ENCODE results near the gene LRMDA.
"Not testable (repeated sequence)": the region's sequence is repeated elsewhere in the genome, so short reads cannot be mapped to it uniquely, and the experiment has no call there.

Gene LRMDA

DNA sequence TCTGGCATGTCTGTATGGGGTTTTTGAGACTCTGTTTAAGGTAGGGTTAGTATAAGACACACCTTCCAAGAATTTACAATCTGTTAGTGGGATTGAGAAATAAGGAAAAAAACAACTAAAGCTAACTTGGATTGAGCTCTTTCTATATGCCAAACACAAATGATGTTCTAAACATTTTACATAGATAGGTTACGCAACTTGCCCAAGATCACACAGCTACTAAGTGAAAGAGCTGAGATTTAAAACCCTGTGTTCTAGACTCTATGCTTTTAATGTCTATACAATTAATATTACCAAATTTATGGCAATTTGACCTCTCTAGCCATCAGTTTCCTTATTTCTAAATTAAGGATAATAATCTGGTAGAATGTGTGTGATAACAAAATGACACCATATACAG is 1056.2 kb downstream of the LRMDA start:
- no peak for DNase-seq

- no peak for DNase-seq
Observed at GRCh38 chr10:76488602-76489001, 1057.2 kb downstream of the LRMDA start.

DNA sequence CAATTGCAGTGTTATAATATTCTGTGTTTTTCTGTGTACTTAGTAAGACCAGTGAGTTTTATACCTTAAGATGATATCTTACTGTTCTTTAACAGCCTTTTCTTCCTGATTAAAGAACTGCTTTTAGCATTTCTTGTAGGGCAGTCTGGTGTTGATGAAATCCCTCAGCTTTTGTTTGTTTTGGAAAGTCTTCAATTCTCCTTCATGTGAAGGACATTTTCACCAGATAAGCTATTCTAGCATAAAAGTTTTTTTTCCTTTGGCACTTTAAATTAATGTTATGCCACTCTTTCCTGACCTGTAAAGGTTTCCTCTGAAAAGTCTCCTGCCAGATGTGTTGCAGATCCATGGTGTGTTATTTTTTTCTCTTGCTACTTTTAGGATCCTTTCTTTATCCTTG is 1059.8 kb downstream of the LRMDA start:
- no peak for DNase-seq

DNA sequence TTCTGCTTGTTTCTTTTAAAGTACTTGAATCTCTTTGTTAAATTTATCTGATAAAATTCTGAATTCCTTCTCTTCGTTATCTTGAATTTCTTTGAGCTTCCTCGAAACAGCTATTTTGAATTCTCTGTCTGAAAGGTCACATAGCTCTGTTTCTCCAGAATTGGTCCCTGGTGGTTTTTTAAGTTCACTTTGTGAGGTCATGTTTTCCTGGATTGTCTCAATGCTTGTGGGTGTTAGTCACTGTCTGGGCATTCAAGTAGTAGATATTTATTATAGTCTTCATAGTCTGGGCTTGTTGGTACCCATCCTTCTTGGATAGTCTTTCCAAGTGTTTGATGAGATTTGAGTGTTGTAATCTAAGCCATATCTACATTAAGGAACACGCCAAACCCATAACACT is 1060.6 kb downstream of the LRMDA start:
- no peak for DNase-seq

GRCh38 chr10:76492678-76493472 is 1061.5 kb downstream of the LRMDA start:
- no peak for DNase-seq

DNA sequence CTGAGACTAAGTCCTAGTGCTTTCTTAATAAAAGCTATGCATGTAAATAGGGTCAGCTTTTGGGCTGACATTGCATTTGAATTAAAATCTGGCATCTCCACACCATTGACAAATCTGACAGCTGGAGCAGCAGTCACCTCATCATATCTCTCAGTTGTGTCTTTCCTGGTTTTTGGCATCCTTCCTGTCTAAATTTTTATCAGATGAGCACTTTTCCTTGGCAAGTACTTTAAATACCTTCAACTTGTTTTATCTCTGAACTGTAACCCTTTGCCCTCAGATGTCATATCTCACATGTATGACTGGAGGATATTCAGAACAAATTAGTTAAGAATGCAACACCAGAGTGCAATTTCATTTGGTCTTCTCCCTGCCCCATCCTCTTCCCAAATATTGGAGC is 1066.2 kb downstream of the LRMDA start:
- no peak for DNase-seq

DNA sequence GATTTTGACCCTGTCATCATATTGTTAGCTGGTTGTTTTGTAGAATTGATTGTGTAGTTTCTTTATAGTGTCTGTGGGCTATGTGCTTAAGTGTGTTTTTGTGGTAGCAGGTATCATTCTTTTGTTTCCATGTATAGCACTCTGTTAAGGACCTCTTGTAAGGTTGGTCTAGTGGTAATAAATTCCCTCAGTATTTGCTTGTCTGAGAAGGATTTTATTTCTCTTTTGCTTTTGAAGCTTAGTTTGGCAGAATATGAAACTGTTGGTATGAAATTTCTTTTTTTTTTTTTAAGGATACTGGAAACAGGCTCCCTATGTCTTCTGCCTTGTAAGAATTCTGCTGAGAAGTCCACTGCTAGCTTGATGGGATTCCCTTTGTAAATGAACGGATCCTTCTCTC is 1073.4 kb downstream of the LRMDA start:
- no peak for DNase-seq

DNA sequence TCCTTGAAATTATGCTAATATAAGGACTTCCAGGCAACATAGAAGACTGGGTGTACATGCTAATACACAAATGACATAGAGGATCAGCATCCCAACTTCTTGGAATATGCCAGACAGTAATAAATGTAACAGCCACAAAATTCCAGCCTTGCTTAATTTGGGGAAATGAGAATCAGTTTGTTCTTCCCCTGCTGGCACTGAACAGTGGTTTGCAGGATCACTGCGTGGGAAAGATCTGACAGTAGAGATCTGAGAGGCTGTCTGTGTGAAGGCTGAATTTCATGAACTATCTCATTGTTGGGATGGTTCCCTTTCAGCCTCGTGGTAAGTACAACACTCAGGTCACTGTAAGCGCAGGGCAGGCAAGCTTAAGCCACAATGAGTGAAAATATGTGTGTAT is 1078.0 kb downstream of the LRMDA start:
- DNase-seq: no peak

DNA sequence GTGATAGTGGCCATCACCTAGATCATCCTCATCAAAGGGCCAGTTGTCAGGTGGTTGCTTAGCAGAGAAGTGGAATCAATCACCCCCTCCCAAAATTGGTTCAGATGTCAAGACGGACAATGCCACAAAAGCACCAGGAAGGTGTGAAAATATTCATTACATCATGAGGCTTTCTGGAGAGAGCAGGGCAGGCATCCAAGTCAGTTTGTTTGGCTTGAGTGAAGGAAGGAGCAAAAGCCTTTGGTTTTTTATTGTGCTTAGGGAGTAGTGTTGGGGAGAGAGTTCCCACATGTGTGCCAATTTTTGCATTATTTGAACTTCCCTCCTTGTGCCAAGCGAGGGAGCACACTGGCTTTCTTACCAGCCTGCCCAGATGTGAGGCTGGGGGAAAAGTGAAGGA is 1082.9 kb downstream of the LRMDA start:
- DNase-seq: no peak

GRCh38 chr10:76514869-76515268 is 1083.4 kb downstream of the LRMDA start:
- no peak for DNase-seq

- no peak for DNase-seq
Observed at GRCh38 chr10:76522547-76522946, 1091.1 kb downstream of the LRMDA start.

DNA sequence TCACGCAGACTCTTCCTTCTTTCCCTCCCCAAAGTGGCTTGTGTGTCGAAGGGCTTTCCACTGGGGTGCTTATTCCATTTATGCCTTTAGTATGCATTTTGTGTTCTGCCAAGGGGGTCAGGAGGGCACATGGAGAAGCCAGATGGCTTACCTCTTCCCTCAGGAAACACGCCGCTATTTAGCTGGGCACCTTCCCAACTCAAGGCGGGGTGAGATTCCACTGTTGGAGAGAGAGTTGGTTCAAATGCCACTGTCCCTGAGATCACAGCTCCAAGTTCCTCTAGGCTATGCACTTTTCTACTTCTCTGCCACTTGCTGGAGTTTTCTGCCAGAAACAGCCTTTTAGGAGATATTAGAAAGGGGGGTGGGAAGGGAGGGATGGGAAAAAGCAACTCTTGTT is 1091.8 kb downstream of the LRMDA start:
- DNase-seq: no peak

DNA sequence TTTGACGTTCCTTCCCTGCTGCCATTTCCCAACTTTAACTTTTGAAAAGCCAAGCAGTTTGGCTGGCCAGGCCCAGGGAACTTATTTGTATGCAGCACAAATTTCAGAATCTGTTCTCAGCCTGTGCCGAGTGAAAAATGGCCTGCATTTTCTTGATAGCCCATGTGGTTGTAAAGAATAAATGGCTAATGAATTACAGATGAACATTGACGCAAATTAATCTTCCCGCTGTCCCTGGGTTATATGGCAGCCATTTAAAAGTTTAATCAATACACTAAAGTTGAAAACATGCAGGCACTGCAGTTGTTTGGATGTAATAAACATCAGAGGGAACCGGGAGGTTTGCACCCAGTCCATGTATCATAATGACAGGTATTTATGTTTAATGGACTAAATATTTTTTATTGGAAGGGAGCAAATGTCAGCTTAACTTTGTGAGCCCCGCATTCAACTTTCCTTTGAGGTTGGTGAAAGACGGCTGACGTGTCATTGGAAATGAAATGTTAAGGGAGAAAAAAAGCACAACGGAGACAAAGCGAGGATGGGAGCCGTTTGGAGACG is 1092.4 kb downstream of the LRMDA start:
- no peak for DNase-seq

- not testable (repeated sequence) for DNase-seq
Observed at GRCh38 chr10:76526833-76527232, 1095.4 kb downstream of the LRMDA start.

- no peak for DNase-seq
Observed at GRCh38 chr10:76540331-76540730, 1108.9 kb downstream of the LRMDA start.

DNA sequence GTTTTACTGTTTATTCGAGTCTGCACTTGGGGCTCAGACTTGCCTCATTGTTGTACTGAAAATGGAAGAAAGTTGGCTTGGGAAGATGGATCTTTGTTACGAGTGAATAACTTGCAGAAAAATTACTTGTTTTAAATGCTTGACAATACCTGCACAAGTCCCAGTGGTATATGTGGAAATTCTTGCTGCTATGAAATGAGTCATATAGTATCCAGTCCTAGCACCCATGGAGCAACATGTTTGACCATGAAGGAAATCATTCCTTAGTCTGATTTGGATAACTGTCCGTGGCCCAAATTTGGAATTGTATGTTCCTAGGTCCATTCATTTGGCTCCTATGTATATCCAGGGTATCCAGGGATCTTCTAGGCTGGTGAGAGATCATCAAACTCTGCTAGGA is 1109.4 kb downstream of the LRMDA start:
- DNase-seq: no peak

DNA sequence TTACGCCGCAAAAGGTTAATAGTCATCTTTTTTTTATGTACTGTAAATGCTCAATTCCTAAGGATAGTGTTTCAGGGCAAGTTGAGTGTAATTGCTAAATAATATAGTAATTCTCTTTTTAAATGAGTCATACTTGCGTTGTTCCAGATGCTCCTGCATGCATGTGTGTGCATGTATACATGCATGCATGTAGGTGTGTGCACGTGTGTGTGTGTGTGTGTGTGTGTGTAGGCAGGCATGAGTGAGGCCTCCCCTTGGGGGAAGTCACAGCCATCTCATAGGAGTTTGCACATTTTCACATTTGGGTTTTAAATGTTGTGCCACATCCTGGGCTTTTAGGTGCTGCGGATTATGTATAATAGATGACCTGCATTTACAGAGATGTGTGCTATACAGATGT is 1110.4 kb downstream of the LRMDA start:
- no peak for DNase-seq

DNA sequence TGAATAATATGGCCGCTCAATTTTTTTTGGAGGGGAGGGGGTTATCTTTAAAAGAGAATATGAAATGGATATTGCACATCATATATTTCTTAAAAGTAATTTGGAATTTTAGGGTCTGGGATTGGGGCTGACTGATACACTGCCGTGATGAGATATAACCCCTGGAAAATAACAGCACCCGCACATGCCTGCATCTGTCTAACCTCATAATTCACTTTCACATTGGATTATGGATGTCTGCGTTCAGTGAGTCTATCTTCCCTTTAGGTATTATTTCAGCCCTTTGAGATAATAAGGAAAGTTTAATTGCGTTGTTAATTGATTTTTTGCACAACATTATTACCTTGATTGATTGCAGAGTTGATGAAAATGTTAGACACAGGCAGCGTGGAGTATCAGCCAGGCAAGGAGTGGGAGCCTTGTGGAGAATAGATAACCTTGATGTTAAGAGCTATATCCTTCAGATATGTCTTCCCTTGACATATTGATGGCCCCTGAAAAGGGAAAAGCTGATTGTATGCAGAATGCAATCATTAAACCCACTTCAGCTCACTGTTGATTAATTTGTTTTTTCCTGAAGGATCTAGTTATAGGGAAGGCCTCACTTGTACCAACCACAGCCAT is 1111.0 kb downstream of the LRMDA start:
- DNase-seq: no peak

- DNase-seq: no peak
Observed at GRCh38 chr10:76543655-76544054, 1112.2 kb downstream of the LRMDA start.

GRCh38 chr10:76544789-76545188 is 1113.4 kb downstream of the LRMDA start:
- DNase-seq: no peak

DNA sequence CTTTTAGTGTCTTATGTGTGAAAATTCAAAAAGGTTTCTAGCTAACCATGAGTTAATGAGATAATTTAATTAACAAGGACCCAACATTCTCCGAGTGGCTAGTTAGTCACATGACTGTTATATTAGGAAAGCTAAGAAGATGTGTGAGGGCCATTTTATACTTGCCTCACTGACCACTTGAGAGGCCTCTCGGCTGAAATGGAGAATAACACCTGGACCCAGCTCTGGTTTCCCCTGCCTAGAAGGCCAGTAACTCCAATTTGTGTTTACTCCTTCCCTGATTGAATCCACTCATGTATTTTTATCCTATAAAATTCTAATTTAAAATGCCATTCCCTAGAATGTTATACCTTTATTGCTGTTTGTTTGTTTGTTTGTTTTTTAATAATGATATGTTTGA is 1115.0 kb downstream of the LRMDA start:
- no peak for DNase-seq

DNA sequence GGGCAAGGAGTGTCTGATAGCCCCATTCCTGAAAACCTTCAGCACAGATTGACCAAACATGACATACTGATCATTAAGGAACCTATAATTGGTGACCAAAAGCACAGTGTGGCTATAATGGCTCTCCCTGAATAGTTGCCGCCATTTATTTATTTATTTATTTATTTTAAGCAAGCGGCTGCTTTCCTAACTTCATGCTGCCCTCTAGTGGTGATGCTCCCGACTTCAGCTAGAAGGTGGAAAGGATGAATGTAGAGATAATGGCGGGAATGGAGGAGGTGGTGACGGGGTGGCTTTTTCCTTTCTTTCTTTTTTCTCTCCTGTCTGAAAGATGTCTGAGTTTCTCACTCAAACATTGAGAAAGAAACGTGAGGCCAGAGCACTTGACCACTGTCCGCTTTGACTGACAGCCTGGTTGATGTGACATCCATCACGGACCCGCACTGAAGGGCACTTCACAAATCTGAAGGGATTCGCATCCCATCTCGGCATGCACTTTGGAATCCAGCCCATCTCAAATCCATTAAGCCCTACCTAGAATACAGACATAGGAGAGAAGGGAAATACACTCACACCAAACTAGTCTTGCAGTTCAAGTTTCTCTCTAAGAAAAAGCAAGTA is 1116.0 kb downstream of the LRMDA start:
- peak; percentile 65 for DNase-seq

DNA sequence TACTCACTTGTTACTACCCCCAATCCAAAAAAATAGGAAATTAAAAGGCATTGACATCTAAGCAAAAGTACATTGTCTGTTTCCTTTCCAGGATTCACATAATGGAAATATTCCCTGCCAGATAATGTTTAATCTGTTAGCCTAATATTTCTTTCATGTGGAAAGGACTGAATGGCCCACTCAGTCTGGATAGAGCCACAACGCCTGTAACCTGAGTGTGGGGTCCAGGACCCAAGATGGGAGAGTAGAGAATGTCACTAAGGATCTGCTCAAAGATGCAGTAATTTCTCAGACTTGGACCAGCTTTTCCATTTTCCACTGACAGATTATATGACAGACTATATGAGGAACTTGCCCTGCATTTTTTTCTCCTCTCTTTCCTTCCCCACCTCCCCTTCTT is 1117.3 kb downstream of the LRMDA start:
- DNase-seq: no peak

DNA sequence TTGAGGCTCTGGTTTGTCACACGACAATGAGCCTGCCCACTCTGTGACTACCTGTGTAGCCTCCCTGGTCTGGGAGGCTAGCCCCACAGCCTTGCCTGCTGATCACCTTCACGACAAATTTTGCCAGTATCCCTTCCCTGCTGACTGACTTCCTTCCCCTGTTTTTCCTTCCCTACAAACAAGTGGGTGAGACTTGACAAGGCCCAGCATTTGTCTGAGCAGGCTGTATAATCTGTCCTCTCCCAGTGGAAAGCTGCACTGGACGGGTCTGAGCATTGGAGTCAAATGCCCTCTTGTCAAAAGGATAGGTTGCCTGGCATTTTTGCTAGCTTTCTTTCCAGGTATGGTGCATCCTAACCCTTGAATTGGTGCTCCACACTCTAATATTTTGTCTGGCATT is 1117.7 kb downstream of the LRMDA start:
- DNase-seq: no peak

Data from DMS153 (cell line).